ENCODE results near the gene ADORA3.

ADORA3 gene

GRCh38 chr1:111474521-111474920 lies 28.9 kb downstream of the ADORA3 start:
- no peak for DNase-seq

- DNase-seq, result no peak
Measured at GRCh38 chr1:111474106-111474505, 29.3 kb downstream of the ADORA3 start.

GRCh38 chr1:111471538-111471937 lies 31.9 kb downstream of the ADORA3 start:
- DNase-seq, result no peak

- peak; percentile 99 for DNase-seq
Measured at GRCh38 chr1:111471012-111471411, 32.4 kb downstream of the ADORA3 start.

GRCh38 chr1:111470596-111470995 lies 32.8 kb downstream of the ADORA3 start:
- no peak for DNase-seq

GRCh38 chr1:111469539-111469938 lies 33.9 kb downstream of the ADORA3 start:
- no peak for DNase-seq

GRCh38 chr1:111468717-111469100 lies 34.7 kb downstream of the ADORA3 start:
- DNase-seq, result no peak

GRCh38 chr1:111467865-111468716 lies 35.3 kb downstream of the ADORA3 start:
- no peak for DNase-seq

GRCh38 chr1:111466480-111466879 lies 37.0 kb downstream of the ADORA3 start:
- DNase-seq, result no peak

- no peak for DNase-seq
Measured at GRCh38 chr1:111465754-111466153, 37.7 kb downstream of the ADORA3 start.

GRCh38 chr1:111463029-111463683 lies 40.3 kb downstream of the ADORA3 start:
- peak; percentile 64 for DNase-seq

GRCh38 chr1:111462370-111463028 lies 40.9 kb downstream of the ADORA3 start:
- DNase-seq, result no peak

- no peak for DNase-seq
Measured at GRCh38 chr1:111461765-111462164, 41.7 kb downstream of the ADORA3 start.

GRCh38 chr1:111455642-111456031 lies 47.8 kb downstream of the ADORA3 start:
- DNase-seq, result no peak

- no peak for DNase-seq
Measured at GRCh38 chr1:111454859-111455641, 48.4 kb downstream of the ADORA3 start.

GRCh38 chr1:111453706-111454105 lies 49.7 kb downstream of the ADORA3 start:
- DNase-seq, result no peak

GRCh38 chr1:111452581-111452980 lies 50.9 kb downstream of the ADORA3 start:
- DNase-seq, result no peak

- DNase-seq, result no peak
Measured at GRCh38 chr1:111450185-111450584, 53.2 kb downstream of the ADORA3 start.

GRCh38 chr1:111449703-111450017 lies 53.8 kb downstream of the ADORA3 start:
- no peak for DNase-seq

All from MV-4-11 (cell line).